ENCODE results near the gene MYO1G. TPM values are rescaled to one million over a fixed set of nuclear protein-coding genes. Genes with fewer than 3 reads are reported as not detected.

MYO1G gene
- total and polyA plus RNA-seq, 4 donors, result 0.56 to 3.9 (median 2.1) TPM

- no peak for DNase-seq (ENCODE audit: low spot score)
- Histone ChIP-seq H3K9ac (ENCODE audit: low read depth in 1 of 2, low read length in 2 of 2) (no peak overlapping the region), H3K4me3 (ENCODE audit: low read depth in 1 of 3, low read length in 3 of 3) (no peak overlapping the region), H3K27ac (ENCODE audit: low read depth in 1 of 2, low read length in 2 of 2) (no peak overlapping the region), H3K27me3 (ENCODE audit: control insufficient read depth in 4 of 4, insufficient read depth in 4 of 4, low read length in 3 of 4) (no peaks in the 10 kb centered on the region), H3K36me3 (ENCODE audit: control insufficient read depth in 4 of 4, insufficient read depth in 3 of 4, low read depth in 1 of 4, low read length in 3 of 4) (no peaks in the 10 kb centered on the region), H3K9me3 (ENCODE audit: control insufficient read depth in 4 of 4, low read length in 3 of 4) (no peaks in the 10 kb centered on the region), H3K4me1 (ENCODE audit: control insufficient read depth in 4 of 4, insufficient read depth in 4 of 4, low read length in 3 of 4) (no peaks in the 10 kb centered on the region)
- WGBS, result 66% methylated on average over 5 of the region's 5 CpGs
- TF ChIP-seq, protein P1, sequence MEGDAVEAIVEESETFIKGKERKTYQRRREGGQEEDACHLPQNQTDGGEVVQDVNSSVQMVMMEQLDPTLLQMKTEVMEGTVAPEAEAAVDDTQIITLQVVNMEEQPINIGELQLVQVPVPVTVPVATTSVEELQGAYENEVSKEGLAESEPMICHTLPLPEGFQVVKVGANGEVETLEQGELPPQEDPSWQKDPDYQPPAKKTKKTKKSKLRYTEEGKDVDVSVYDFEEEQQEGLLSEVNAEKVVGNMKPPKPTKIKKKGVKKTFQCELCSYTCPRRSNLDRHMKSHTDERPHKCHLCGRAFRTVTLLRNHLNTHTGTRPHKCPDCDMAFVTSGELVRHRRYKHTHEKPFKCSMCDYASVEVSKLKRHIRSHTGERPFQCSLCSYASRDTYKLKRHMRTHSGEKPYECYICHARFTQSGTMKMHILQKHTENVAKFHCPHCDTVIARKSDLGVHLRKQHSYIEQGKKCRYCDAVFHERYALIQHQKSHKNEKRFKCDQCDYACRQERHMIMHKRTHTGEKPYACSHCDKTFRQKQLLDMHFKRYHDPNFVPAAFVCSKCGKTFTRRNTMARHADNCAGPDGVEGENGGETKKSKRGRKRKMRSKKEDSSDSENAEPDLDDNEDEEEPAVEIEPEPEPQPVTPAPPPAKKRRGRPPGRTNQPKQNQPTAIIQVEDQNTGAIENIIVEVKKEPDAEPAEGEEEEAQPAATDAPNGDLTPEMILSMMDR (IDR thresholded peaks at IDR 0.05; ENCODE audit: low read depth, low read length, missing input control), result no peak
- no peak for TF ChIP-seq GABPA (IDR thresholded peaks at IDR 0.05 in 1 of 2, conservative IDR thresholded peaks at IDR 0.05 in 1 of 2)
- no peak for TF ChIP-seq FOXA2 (IDR thresholded peaks at IDR 0.05)
- no peak for TF ChIP-seq RXRA (IDR thresholded peaks at IDR 0.05)
- TF ChIP-seq TAF1 (conservative IDR thresholded peaks at IDR 0.05), result no peak
- TF ChIP-seq HNF4G (IDR thresholded peaks at IDR 0.05), result no peak
- TF ChIP-seq, protein P2, sequence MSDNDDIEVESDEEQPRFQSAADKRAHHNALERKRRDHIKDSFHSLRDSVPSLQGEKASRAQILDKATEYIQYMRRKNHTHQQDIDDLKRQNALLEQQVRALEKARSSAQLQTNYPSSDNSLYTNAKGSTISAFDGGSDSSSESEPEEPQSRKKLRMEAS (IDR thresholded peaks at IDR 0.05), result no peak
Observed at GRCh38 chr7:44971902-44972441, 6.8 kb downstream of the MYO1G start.

GRCh38 chr7:44971188-44971901, 7.5 kb downstream of the MYO1G start:
- DNase-seq (ENCODE audit: low spot score), result no peak
- no peaks in the 10 kb centered on the region for H3K4me1 ChIP-seq (ENCODE audit: control insufficient read depth in 4 of 4, insufficient read depth in 4 of 4, low read length in 3 of 4)
- H3K9ac ChIP-seq (ENCODE audit: low read depth in 1 of 2, low read length in 2 of 2), result no peak overlapping the region
- WGBS, result 89% methylated on average over 10 of the region's 10 CpGs
- no peak overlapping the region for H3K4me3 ChIP-seq (ENCODE audit: low read depth in 1 of 3, low read length in 3 of 3)
- H3K27ac ChIP-seq (ENCODE audit: low read depth in 1 of 2, low read length in 2 of 2), result no peak overlapping the region
- H3K36me3 ChIP-seq (ENCODE audit: control insufficient read depth in 4 of 4, insufficient read depth in 3 of 4, low read depth in 1 of 4, low read length in 3 of 4), result no peaks in the 10 kb centered on the region
- TF ChIP-seq FOXA1 (IDR thresholded peaks at IDR 0.05), result no peak
- TF ChIP-seq HNF4G (IDR thresholded peaks at IDR 0.05), result no peak
- no peak for TF ChIP-seq JUND (IDR thresholded peaks at IDR 0.05)
- no peak for TF ChIP-seq ZBTB33 (IDR thresholded peaks at IDR 0.05)
- TF ChIP-seq REST (IDR thresholded peaks at IDR 0.05), result no peak
- TF ChIP-seq ATF3 (IDR thresholded peaks at IDR 0.05), result no peak
- TF ChIP-seq GABPA (IDR thresholded peaks at IDR 0.05 in 1 of 2, conservative IDR thresholded peaks at IDR 0.05 in 1 of 2), result no peak
- no peak for TF ChIP-seq SP1 (IDR thresholded peaks at IDR 0.05)
- no peak for TF ChIP-seq RAD21 (IDR thresholded peaks at IDR 0.05)
- no peaks in the 10 kb centered on the region for H3K9me3 ChIP-seq (ENCODE audit: control insufficient read depth in 4 of 4, low read length in 3 of 4)
- no peaks in the 10 kb centered on the region for H3K27me3 ChIP-seq (ENCODE audit: control insufficient read depth in 4 of 4, insufficient read depth in 4 of 4, low read length in 3 of 4)

Measured in liver (tissue), 9 donors.